Measurements from ENCODE around the gene GOLGA3. TPM values are rescaled to one million over a fixed set of nuclear protein-coding genes. Genes with fewer than 3 reads are reported as not detected.

GOLGA3 gene
- total and polyA plus RNA-seq, 8 donors: 12.6 to 44.5 (median 30.2) TPM

- H3K27me3 ChIP-seq: no peaks in the 10 kb centered on the region
- WGBS, 2 donors: 77 to 91% methylated on average over 12 to 16 of the region's 16 CpGs
- H3K9me3 ChIP-seq: no peaks in the 10 kb centered on the region
- FAIRE-seq: no peak
- peak in 1 of 6 donors; percentile 57 for DNase-seq
- intact Hi-C loops (cut with DNase I): no loop called here
- peak in 3 of 4 donors; percentile 35 to 60 (median 49) for ATAC-seq
- peaks cover 0 to 79% (median 21%) of the 10 kb centered on the region in 3 donors for H3K36me3 ChIP-seq
- H3K4me1 ChIP-seq: no peaks in the 10 kb centered on the region
- H3K27ac ChIP-seq: no peak overlapping the region
- TF ChIP-seq, protein P1, sequence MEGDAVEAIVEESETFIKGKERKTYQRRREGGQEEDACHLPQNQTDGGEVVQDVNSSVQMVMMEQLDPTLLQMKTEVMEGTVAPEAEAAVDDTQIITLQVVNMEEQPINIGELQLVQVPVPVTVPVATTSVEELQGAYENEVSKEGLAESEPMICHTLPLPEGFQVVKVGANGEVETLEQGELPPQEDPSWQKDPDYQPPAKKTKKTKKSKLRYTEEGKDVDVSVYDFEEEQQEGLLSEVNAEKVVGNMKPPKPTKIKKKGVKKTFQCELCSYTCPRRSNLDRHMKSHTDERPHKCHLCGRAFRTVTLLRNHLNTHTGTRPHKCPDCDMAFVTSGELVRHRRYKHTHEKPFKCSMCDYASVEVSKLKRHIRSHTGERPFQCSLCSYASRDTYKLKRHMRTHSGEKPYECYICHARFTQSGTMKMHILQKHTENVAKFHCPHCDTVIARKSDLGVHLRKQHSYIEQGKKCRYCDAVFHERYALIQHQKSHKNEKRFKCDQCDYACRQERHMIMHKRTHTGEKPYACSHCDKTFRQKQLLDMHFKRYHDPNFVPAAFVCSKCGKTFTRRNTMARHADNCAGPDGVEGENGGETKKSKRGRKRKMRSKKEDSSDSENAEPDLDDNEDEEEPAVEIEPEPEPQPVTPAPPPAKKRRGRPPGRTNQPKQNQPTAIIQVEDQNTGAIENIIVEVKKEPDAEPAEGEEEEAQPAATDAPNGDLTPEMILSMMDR (IDR thresholded peaks at IDR 0.05): no peak
- no peak overlapping the region for H3K4me3 ChIP-seq
These were observed 24.2 kb downstream of the GOLGA3 start for GRCh38 chr12:132804426-132804861.

GRCh38 chr12:132803888-132804287, 24.8 kb downstream of the GOLGA3 start:
- FAIRE-seq (no peak), DNase-seq (peak in 1 of 6 donors; percentile 53), ATAC-seq (peak in 1 of 4 donors; percentile 23)
- Histone ChIP-seq H3K4me3 (no peak overlapping the region), H3K27me3 (no peaks in the 10 kb centered on the region), H3K9me3 (no peaks in the 10 kb centered on the region), H3K36me3 (peaks cover 0 to 82% (median 21%) of the 10 kb centered on the region in 3 donors), H3K4me1 (no peaks in the 10 kb centered on the region), H3K27ac (no peak overlapping the region)
- TF ChIP-seq, protein P1 (IDR thresholded peaks at IDR 0.05): no peak
- WGBS, 2 donors: 94% methylated on average over 15 of the region's 15 CpGs
- intact Hi-C loops (cut with DNase I): no loop called here

DNA sequence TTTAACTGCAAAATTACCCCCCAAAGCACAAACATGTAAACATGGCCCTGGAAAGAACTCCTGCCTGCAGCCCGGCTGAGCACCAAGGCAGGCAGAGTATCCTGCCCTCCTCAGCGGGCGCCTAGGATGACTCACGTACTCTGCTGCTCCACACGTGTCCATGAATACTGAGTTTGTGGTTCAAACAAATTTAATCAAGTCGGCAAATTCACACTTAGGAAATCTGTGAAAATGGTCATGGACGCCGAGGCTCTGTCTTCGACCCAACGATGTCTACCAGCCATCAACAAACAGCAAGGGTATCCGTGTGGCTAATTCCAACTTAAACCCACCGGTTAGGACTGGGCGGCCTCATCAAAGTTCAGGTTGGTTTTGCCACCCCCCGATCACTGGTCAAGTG, 25.5 kb downstream of the GOLGA3 start:
- H3K36me3 ChIP-seq: peaks cover 0 to 82% (median 21%) of the 10 kb centered on the region in 3 donors
- H3K27ac ChIP-seq: no peak overlapping the region
- no peaks in the 10 kb centered on the region for H3K4me1 ChIP-seq
- FAIRE-seq (no peak), ATAC-seq (no peak), DNase-seq (peak in 1 of 6 donors; percentile 12)
- H3K27me3 ChIP-seq: no peaks in the 10 kb centered on the region
- H3K4me3 ChIP-seq: no peak overlapping the region
- WGBS, 2 donors: 94 to 97% methylated on average over 14 of the region's 14 CpGs
- TF ChIP-seq, protein P1 (IDR thresholded peaks at IDR 0.05): no peak
- intact Hi-C loops (cut with DNase I): no loop called here
- no peaks in the 10 kb centered on the region for H3K9me3 ChIP-seq

DNA sequence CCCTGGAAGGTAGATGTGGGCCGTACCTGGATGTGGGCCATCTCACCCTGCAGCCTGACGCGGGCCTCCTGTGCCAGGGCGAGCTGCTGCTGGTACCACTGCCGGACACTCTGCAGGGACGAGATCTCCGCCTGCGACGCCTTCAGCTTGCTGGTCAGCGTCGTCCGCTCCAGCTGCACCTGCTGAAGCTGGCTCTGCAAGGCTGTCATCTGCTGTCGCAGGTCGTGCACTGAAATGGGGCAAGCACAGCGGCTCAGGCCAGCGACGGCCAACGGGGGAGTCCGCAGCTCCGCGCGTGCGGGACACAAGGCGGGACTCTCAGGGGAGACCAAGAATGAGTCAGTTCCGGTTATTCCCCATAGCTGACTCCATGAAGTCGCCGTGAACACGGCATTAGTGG, 26.9 kb downstream of the GOLGA3 start:
- Histone ChIP-seq H3K9me3 (no peaks in the 10 kb centered on the region), H3K4me1 (no peaks in the 10 kb centered on the region), H3K4me3 (no peak overlapping the region), H3K27me3 (no peaks in the 10 kb centered on the region), H3K36me3 (peaks cover 0 to 84% (median 27%) of the 10 kb centered on the region in 3 donors), H3K27ac (no peak overlapping the region)
- FAIRE-seq (no peak), DNase-seq (peak in 1 of 6 donors; percentile 67), ATAC-seq (no peak)
- WGBS, 2 donors: 91 to 94% methylated on average over 28 of the region's 28 CpGs
- intact Hi-C loops (cut with DNase I): no loop called here
- TF ChIP-seq, protein P1 (IDR thresholded peaks at IDR 0.05): no peak

GRCh38 chr12:132798836-132799235, 29.8 kb downstream of the GOLGA3 start:
- WGBS, 2 donors: 95% methylated on average over 15 of the region's 15 CpGs
- peaks cover 3 to 89% (median 36%) of the 10 kb centered on the region in 3 donors for H3K36me3 ChIP-seq

More at GRCh38 chr12:132798836-132799235, 29.8 kb downstream of the GOLGA3 start:
- TF ChIP-seq, protein P1 (IDR thresholded peaks at IDR 0.05): no peak
- Histone ChIP-seq H3K27ac (no peak overlapping the region), H3K4me3 (no peak overlapping the region), H3K9me3 (no peaks in the 10 kb centered on the region), H3K4me1 (no peaks in the 10 kb centered on the region), H3K27me3 (no peaks in the 10 kb centered on the region)
- ATAC-seq (no peak), DNase-seq (no peak), FAIRE-seq (no peak)
- intact Hi-C loops (cut with DNase I): no loop called here

Measured in pancreas (tissue), 10 donors.